Kidney (tissue), 14 donors: ENCODE measurements around the gene ISCU. TPM values are rescaled to one million over a fixed set of nuclear protein-coding genes. Genes with fewer than 3 reads are reported as not detected.
A peak's percentile ranks its signal among the peaks of the same experiment; 100 is the strongest.

Experiments used
- DNase-seq, 5 donors: peaks; one replicate each; pipeline ENCODE4 v3.0.0-alpha.2; 2013 to 2020
- FAIRE-seq: peaks from 2 replicates; lab custom pipeline; 2012; peaks lifted over from hg19 to GRCh38; lab: Jason Lieb, UNC
- H3K27ac ChIP-seq, 2 donors: one replicate each; pipeline ENCODE4 v1.7.0; 2013; ENCODE audit warnings: low read depth in 2 of 2, low read length in 2 of 2, inconsistent platforms in 1 of 2
- H3K27me3 ChIP-seq: one replicate; pipeline ENCODE4 v1.7.1; 2013; ENCODE audit warnings: low read length, inconsistent platforms; ENCODE audit not compliant: control insufficient read depth, insufficient read depth
- H3K36me3 ChIP-seq, 3 donors: one replicate each; pipeline versions ENCODE4 v1.7.0 to v1.7.1; 2013; ENCODE audit warnings: low read length in 3 of 3, control low read depth in 1 of 3, inconsistent platforms in 1 of 3; ENCODE audit not compliant: insufficient read depth in 3 of 3, control insufficient read depth in 2 of 3
- H3K4me1 ChIP-seq, 3 donors: one replicate each; pipeline versions ENCODE4 v1.7.0 to v1.7.1; 2013; ENCODE audit warnings: low read length in 3 of 3, inconsistent platforms in 1 of 3, low read depth in 1 of 3; ENCODE audit not compliant: control insufficient read depth in 2 of 3, insufficient read depth in 2 of 3
- H3K4me3 ChIP-seq, 3 donors: one replicate each; pipeline versions ENCODE4 v1.7.0 to v1.8.1; 2013; ENCODE audit warnings: low read length in 3 of 3, control low read depth in 1 of 3, inconsistent platforms in 1 of 3
- H3K9ac ChIP-seq, 3 donors: one replicate each; pipeline versions ENCODE4 v1.7.0 to v1.7.1; 2013; ENCODE audit warnings: low read length in 3 of 3, control low read depth in 1 of 3, inconsistent platforms in 1 of 3
- H3K9me3 ChIP-seq, 3 donors: one replicate each; pipeline versions ENCODE4 v1.7.0 to v1.7.1; 2013; ENCODE audit warnings: low read length in 3 of 3, control low read depth in 1 of 3, inconsistent platforms in 1 of 3; ENCODE audit not compliant: control insufficient read depth in 2 of 3, insufficient read depth in 1 of 3
- CTCF ChIP-seq: IDR thresholded peaks from 3 replicates; pipeline ENCODE4 v1.5.1; 2012; ENCODE audit warnings: mild to moderate bottlenecking, moderate library complexity, borderline replicate concordance; ENCODE audit not compliant: insufficient read depth; ENCODE audit errors: extremely low read depth
- intact Hi-C: fragments of 100-400 bp; cut with DNase I; formaldehyde crosslinking; loops from one replicate; pipeline ENCODE4 v1.11.1; 2022
- polyA plus RNA-seq: library from polyadenylated mRNA; stranded (reverse); fragments of 350-450 nt; fragmentation: Illumina TruSeq; extraction: RNeasy Lipid Tissue Mini Kit (QIAGEN cat#74804); gene quantifications from one replicate; pipeline ENCODE4 v1.2.3, GENCODE V29; 2014; ENCODE audit warnings: low read depth, low replicate concordance; ENCODE audit not compliant: insufficient read depth
- total RNA-seq: library from RNA; stranded (reverse); fragmentation: NEBNext Ultra II Directional; extraction: Animal tissue kit (Norgen Biotek cat#: 25700); gene quantifications from one replicate; pipeline ENCODE4 v1.2.1, GENCODE V29; 2021
- donor health status: control.
- donor health status: control.
- donor health status: control.
- donor health status: control.
- donor health status: control.
- donor health status: DM: yes; HTN: yes; CAD: no.
- donor health status: Normal renal cell carcinoma (clear cell type).

Gene ISCU
- total and polyA plus RNA-seq, 2 donors from 2014 or later: 183 to 511 TPM

- intact Hi-C loops: loop anchor here (5.0 kb wide), 1 partner anchor 50 kb away; no protein-coding TSS in a partner anchor
- H3K36me3 ChIP-seq: peaks cover 12 to 44% (median 38%) of the 10 kb centered on the region in 3 donors
- H3K4me3 ChIP-seq: no peak overlapping the region
- H3K9me3 ChIP-seq: no peaks in the 10 kb centered on the region
- no peak overlapping the region for H3K9ac ChIP-seq
- H3K27me3 ChIP-seq: no peaks in the 10 kb centered on the region
- H3K27ac ChIP-seq: peak overlapping the region; percentile 45 to 65
- FAIRE-seq (no peak), DNase-seq (no peak)
- no peak for TF ChIP-seq CTCF
- peaks cover 0 to 25% (median 23%) of the 10 kb centered on the region in 3 donors for H3K4me1 ChIP-seq
Observed at GRCh38 chr12:108567406-108568337, 5.3 kb downstream of the ISCU start.

- H3K4me3 ChIP-seq: no peak overlapping the region
- DNase-seq (no peak), FAIRE-seq (no peak)
- peaks cover 12 to 44% (median 38%) of the 10 kb centered on the region in 3 donors for H3K36me3 ChIP-seq
- peak overlapping the region; percentile 45 to 65 for H3K27ac ChIP-seq
- H3K4me1 ChIP-seq: peaks cover 0 to 23% (median 19%) of the 10 kb centered on the region in 3 donors
- no peaks in the 10 kb centered on the region for H3K27me3 ChIP-seq
- no peak for TF ChIP-seq CTCF
- intact Hi-C loops: loop anchor here (5.0 kb wide), 1 partner anchor 49 kb away; no protein-coding TSS in a partner anchor
- no peaks in the 10 kb centered on the region for H3K9me3 ChIP-seq
- no peak overlapping the region for H3K9ac ChIP-seq
Observed at GRCh38 chr12:108568338-108569154, 6.2 kb downstream of the ISCU start.

GRCh38 chr12:108570743-108571608 lies 8.6 kb downstream of the ISCU start:
- peak in 1 of 5 donors; percentile 53 for DNase-seq
- no peak overlapping the region for H3K9ac ChIP-seq
- no peak for FAIRE-seq

More at GRCh38 chr12:108570743-108571608, 8.6 kb downstream of the ISCU start:
- TF ChIP-seq CTCF: no peak
- intact Hi-C loops: loop anchor here (10.0 kb wide), 1 partner anchor 224 kb away; no protein-coding TSS in a partner anchor
- peaks cover 0 to 18% (median 16%) of the 10 kb centered on the region in 3 donors for H3K4me1 ChIP-seq
- no peaks in the 10 kb centered on the region for H3K9me3 ChIP-seq
- peaks cover 2 to 30% (median 25%) of the 10 kb centered on the region in 3 donors for H3K36me3 ChIP-seq
- H3K4me3 ChIP-seq: no peak overlapping the region
- no peak overlapping the region for H3K27ac ChIP-seq
- H3K27me3 ChIP-seq: no peaks in the 10 kb centered on the region
